ENCODE data around the gene RPS6KA5.
"Not testable (repeated sequence)": the region's sequence is repeated elsewhere in the genome, so short reads cannot be mapped to it uniquely, and the experiment has no call there.

The RPS6KA5 gene

DNA sequence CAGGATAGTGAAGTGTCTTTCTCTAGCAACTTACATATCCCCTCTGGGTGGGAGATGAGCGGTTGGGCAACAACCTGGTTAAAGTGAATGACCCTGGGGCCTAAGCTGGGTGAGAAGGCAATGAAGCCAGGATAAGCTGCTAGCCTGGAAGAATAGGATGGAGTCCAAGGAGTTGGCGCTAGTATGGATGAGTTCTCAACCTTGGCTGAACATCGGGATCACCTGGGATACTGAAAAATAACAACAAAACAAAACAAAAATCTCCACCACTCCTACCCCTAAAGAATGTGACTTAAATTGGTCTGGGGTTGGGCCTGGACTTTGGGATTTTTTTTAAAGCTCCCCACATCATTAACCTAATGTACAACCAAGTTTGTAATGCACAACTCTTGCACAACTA is 4.8 kb upstream of the RPS6KA5 start:
- no peak for DNase-seq

GRCh38 chr14:91063119-91063518 is 2.7 kb upstream of the RPS6KA5 start:
- DNase-seq: no peak

DNA sequence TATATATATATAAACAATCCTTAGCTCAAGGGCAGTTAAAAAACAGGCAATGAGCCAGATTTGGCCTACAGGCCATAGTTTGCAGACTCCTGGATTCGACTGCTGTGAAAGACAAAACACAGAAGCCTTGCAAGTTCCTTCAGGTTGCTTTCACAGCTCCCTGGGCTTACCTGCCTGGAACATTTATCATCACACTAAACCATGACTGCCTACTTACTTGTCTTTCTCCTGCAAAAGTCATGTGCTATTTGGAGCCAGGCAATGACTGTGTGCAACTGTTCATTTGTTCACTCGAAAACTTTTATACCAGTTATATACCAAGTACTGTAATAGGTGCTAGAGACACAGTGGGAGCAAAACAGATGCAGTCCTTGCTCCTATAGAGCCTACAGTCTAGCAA is 2.2 kb upstream of the RPS6KA5 start:
- no peak for DNase-seq

DNA sequence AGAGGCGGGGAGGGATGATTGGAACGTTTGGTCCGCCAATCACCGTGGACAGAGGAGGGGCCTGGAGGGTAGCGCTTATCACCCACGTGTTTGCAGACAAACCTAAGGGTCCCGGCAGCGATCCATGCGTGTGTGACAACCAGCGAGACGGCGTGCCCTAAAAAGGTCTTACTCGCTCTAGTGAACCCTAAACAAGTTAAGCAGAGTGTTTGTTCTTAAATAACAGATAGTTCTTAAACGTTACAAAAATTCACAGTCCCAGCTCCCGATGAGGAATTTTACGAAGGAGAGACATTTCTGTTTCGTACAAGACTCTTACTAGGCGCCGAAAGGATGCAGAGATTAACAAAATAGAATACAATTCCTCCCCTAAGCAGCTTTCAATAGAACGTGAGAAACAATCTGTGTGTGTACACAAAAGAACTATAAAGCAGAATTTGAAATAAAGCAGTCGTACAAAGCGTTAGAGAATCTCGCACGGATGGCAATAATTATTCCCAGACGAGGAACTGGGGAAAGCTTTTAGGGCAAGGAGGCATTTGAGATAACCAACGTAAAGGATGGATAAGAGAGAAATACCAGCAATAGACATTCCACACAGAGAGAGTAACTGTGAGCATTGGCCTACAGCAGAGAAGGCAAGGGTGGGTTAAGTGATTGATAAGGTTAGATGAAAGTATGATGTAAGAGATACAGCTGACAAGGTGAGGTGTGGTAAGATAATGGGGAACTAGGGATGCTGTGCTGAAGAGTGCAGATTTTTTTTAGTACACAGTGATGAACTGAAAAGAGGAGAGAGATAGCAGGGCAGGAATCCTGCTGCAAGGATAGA is 831 bp upstream of the RPS6KA5 start:
- DNase-seq: no peak

DNA sequence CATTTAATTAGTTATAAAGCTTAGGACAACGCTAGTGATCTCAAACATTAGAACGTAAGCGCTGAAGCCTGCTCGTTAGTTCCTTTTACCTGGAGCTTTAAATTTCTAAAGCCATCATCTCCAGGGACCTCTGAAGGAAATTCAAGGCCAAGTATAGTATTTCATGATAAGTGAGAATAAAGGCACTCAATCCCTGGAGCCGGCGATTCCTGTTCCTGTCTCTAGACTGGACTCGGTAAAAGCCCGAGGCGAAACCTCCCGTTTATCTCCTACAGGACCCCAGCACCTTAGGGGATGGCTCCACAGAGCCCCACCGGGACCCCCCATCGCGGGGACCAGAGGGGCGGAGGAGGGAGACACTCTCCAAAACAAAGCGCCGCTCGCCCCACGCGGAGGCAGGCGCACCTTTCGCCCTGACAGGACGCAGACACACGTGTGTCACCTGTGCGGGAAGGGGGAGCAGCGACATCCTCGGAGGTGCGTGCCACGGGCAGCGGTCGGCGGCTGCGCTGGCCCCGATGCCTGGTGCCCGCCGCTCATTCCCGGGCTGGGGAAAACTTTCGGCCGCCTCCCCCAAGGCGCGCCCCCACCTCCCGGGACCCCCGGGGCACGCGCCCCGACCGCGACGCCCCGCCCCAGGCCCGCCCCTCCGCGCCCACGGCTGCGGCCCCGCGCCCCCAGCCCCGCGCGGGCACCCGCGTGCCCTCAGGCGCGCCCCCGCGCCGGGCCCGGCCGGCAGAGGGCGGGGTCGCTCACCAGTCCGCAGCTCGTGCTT is 678 bp downstream of the RPS6KA5 start:
- peak; percentile 67 for DNase-seq

- no peak for DNase-seq
These were observed 2.3 kb downstream of the RPS6KA5 start for GRCh38 chr14:91058042-91058581.

DNA sequence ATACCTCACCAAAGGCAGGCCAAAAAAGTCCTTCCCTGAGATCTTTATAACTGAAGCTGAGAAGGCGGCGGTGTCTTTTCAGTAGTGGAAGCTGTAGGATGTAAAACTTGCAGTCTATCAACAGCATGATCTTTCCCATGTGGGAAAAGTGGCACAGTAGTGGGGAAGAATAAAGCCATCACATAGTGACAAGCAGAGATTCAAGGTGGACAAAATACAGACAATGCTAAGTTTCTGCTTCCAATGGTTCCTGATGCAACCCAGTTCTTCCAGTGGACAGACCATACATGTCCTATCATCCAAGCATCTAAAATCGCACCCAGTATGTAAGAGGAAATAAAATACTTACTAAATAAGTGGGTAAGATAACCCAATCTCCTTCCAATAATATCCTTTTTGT is 4.1 kb downstream of the RPS6KA5 start:
- DNase-seq: no peak

- no peak for DNase-seq
These were observed 5.4 kb downstream of the RPS6KA5 start for GRCh38 chr14:91055016-91055415.

DNA sequence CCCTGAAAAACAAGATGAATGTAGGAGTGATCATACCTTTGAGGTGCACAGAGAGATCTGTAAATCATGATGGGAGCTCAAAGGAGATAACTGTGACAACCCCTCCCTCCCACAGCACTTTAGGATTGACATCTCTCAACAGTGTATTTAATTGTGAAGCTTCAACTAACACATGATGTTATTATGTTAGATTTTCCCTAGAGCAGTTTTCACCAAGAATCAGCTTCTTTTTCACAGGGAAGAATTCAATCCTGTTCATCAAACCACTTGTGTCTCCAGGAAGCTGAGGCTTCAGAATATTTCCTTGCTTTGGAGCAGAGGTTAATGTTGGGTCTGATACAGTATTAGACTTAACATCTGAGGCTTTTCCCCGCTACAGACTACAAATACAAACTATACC is 11.8 kb downstream of the RPS6KA5 start:
- no peak for DNase-seq

- DNase-seq: no peak
These were observed 12.2 kb downstream of the RPS6KA5 start for GRCh38 chr14:91048265-91048664.

DNA sequence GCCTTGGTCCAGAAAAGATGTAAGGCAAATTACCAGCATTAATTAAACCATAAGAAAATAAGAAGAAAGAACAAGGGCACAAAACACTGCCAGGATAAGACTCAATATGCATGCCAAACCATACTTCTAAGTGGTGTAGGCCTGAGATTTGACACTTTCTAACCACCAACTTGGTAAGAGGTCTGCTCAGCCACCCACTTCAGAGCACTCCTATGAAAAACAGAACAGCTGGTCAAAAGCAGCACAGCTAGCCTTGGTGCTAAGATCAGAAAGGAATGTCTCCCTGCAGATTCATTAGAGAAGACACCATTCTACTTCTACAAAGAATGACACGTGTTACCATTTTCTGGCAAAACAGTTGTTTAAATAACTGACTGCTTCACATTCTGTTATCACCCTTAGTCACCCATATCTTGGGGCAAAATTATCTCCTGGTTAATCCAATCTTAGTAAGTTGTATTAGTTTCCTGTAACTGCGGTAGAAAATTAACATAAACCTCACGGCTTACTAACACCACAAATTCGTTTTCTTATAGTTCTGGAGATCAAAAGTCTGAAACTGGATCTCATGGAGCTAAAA is 13.2 kb downstream of the RPS6KA5 start:
- DNase-seq: no peak

- DNase-seq: no peak
These were observed 13.9 kb downstream of the RPS6KA5 start for GRCh38 chr14:91046488-91047072.

GRCh38 chr14:91041450-91041849 is 19.0 kb downstream of the RPS6KA5 start:
- no peak for DNase-seq

DNA sequence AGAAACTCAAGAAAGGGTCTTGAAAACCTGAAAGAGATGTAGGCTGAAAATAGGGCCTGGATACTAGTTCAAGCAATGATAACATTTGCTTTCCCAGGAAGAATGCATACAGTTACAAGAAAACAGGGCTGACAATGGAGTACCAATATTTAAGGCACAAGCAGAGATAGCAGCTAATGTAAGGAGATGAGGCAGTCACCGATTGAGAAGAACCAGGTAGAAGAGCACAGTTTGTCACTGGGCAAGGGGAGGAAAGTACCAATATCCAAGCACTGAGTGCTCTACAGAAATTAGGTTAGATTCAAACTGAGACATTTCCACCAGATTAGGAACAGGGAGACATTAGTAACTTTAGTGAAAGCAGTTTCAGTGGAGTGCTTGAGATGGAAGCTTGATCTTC is 19.9 kb downstream of the RPS6KA5 start:
- DNase-seq: no peak

GRCh38 chr14:91038439-91038838 is 22.0 kb downstream of the RPS6KA5 start:
- no peak for DNase-seq

DNA sequence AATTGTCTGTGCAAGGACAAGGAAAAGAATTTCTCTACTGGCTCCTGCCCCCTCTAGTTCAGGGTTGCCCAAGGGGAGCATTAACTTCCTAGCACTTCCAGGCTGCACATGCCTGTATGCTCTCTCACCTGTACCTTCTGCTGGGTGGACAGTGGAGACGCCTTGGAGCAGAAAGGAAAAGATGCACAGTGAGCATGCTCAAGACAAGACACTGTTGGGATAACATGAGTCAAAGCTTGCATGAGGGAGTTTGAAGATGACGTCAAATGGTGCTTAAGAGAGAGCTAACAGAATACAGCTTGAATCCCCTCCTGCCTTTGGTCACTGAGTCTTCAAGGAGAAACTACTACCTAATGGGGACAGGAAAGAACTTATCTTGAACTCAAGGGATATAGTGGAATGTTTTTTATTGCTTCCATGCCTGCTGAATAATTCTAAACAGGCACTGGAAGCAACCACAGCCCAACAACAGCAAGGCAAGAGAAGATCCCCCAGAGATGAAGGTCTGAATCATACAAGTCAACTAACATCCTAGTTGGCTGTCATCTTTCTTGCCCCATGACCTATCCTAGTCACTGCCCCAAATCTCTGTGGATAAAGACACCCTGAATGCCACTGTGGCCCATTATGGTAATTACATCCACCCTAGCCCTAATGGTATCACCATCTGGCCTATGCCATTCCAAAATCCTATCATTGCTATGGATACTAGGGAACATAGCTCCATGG is 23.5 kb downstream of the RPS6KA5 start:
- DNase-seq: no peak

DNA sequence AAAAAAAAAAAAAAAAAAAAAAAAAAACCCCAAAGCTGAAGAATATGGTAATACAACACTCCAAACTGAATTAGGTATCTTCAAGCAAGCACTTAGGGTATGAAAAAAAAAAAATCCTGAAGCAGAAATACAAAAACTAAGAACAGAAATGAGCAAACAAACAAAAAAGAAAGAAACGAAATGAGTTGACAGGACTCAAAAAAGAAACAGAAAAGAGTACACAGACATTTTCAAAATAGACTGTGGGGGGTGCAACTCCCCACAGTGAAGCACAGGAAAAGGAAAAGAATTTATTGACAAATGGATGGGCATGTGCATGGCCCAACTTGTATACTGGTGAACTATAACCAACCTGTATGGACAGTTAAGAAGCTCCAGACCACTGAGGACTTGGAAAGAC is 24.6 kb downstream of the RPS6KA5 start:
- no peak for DNase-seq

DNA sequence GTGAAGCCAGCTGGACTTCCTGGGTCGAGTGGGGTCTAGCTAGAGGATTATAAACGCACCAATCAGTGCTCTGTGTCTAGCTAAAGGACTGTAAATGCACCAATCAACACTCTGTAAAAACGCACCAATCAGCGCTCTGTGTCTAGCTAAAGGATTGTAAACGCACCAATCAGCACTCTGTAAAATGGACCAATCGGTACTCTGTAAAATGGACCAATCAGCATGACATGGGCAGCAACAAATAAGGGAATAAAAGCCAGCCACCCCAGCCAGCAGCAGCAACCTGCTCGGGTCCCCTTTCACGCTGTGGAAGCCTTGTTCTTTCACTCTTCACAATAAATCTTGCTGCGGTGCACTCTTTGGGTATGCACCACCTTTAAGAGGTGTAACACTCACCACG is 26.1 kb downstream of the RPS6KA5 start:
- not testable (repeated sequence) for DNase-seq

DNA sequence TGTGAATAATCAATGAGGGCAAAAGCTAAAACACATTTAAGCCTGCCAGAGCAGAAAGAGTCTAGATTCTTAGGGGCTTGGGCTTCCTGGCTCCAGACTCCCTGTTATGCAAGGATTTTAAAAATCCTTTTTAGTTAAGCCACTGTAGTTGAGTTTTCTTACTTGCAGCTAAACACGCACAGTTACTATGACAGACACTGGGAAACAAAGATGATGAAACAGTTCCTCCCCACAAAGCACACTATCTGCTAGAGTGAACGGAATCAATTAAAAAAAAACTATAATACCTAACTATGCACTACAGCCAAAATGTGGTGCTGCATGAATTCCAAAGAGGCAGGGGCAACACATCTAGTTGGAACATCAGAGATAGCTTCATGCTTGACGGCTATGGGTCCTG is 28.2 kb downstream of the RPS6KA5 start:
- no peak for DNase-seq

DNA sequence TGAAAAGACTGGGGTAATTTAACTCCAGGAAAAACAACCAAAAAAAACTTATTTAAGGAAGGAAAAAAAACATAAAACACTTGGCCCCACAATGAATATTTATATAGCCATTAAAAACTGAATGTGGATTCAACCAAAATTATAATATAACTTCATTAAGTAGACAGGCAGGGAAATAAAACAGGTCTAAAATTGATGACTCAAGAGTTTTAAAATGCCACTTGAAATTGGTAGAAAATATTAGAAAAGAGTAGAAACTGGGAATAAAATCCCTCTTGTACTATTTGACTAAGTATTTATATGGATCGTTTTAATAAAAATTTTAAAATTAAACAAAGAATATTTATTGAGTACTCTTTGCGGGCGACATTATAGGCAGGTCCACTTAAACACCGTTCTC is 28.8 kb downstream of the RPS6KA5 start:
- DNase-seq: no peak

- DNase-seq: no peak
These were observed 30.8 kb downstream of the RPS6KA5 start for GRCh38 chr14:91029456-91030217.

DNA sequence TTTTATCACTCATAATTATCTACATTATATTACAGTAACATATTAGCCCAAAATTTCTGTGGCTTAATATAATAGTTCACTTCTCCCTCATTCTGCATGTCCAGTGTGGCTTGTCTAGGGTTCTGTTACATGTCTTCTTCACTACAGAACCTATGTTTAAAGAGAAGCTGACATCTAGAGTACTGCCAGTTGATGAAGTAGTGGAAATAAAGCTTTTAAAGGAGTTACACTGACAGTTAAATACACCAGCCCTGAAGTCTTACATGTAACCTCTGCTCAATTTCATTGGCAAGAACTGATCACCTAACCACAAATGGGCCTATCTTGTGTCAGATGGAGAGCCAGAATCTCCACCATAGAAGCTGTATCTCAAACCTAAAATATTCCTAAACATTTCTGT is 32.9 kb downstream of the RPS6KA5 start:
- DNase-seq: no peak

All from activated naive CD4-positive, alpha-beta T cell treated with Interleukin-2 at 50 U/mL for 16 hours (primary cell).